ENCODE measurements around the gene ATG101. TPM values are rescaled to one million over a fixed set of nuclear protein-coding genes. Genes with fewer than 3 reads are reported as not detected.
A peak's percentile ranks its signal among the peaks of the same experiment; 100 is the strongest.

Gene ATG101
- total and polyA plus RNA-seq, 2 of the 13 experiments (the other 11 are each of a cell fraction or from before 2014, with no cell fraction given) = 58.2 to 67.7 TPM

DNA sequence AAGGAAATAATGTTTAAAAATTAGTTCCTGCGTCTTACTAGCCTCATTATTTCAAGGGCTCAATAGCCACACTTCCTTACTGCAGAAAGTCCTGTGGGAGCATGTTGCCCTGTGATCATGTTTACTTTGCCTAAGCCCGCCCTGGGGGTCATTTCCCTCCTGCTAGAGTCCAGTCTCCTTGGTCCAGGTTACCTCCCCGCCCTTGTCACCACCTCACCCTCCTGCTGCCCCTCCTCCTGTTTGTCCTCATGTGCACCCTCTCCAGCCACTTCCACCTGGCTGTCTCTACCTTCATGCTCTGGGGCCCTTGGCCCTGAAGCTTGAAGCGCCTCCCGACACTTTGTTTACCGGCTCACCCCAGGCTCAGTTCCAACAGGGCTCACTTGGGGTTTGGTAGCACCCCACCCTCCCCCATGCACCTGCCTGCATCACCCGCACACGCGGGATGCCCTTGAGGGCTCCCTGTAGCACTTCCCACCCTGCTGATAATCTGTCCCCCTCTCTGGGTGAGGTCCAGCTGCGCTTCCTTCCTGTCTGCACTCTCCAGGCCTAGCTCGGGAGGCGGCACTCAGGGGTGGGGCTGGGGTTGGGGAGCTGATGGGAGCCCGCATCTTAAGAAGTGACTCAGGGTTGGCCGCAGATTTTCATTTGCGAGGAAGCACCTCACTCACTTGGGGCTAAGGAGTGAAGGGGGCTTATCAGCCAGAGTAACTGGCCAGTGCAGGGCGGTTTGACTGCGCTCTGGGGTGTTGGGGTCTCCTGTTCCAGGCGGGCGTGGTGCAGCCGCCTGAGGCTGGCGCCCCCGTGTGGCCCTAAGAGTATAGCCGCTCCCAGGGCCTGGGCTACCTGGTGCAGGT lies 49.8 kb downstream of the ATG101 start (continued):
- peak; percentile 15; the same call in 1 of the 2 replicates for TF ChIP-seq ZNF143 (CRISPR knock-in tag; IDR thresholded peaks at IDR 0.05)
- no peak; the same call in 1 of the 2 replicates for TF ChIP-seq PHF21A (CRISPR knock-in tag; IDR thresholded peaks at IDR 0.05)
- TF ChIP-seq JDP2 (CRISPR knock-in tag; IDR thresholded peaks at IDR 0.05; ENCODE audit: borderline replicate concordance) = no peak
- no peak for TF ChIP-seq KDM3A (CRISPR knock-in tag; IDR thresholded peaks at IDR 0.05; ENCODE audit: low read depth)
- no peak for TF ChIP-seq EHMT2 (IDR thresholded peaks at IDR 0.05; ENCODE audit: borderline replicate concordance, low read depth, low read length)
- TF ChIP-seq, protein P1, sequence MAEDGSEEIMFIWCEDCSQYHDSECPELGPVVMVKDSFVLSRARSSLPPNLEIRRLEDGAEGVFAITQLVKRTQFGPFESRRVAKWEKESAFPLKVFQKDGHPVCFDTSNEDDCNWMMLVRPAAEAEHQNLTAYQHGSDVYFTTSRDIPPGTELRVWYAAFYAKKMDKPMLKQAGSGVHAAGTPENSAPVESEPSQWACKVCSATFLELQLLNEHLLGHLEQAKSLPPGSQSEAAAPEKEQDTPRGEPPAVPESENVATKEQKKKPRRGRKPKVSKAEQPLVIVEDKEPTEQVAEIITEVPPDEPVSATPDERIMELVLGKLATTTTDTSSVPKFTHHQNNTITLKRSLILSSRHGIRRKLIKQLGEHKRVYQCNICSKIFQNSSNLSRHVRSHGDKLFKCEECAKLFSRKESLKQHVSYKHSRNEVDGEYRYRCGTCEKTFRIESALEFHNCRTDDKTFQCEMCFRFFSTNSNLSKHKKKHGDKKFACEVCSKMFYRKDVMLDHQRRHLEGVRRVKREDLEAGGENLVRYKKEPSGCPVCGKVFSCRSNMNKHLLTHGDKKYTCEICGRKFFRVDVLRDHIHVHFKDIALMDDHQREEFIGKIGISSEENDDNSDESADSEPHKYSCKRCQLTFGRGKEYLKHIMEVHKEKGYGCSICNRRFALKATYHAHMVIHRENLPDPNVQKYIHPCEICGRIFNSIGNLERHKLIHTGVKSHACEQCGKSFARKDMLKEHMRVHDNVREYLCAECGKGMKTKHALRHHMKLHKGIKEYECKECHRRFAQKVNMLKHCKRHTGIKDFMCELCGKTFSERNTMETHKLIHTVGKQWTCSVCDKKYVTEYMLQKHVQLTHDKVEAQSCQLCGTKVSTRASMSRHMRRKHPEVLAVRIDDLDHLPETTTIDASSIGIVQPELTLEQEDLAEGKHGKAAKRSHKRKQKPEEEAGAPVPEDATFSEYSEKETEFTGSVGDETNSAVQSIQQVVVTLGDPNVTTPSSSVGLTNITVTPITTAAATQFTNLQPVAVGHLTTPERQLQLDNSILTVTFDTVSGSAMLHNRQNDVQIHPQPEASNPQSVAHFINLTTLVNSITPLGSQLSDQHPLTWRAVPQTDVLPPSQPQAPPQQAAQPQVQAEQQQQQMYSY (CRISPR knock-in tag; IDR thresholded peaks at IDR 0.05) = no peak
- TF ChIP-seq, protein P2, sequence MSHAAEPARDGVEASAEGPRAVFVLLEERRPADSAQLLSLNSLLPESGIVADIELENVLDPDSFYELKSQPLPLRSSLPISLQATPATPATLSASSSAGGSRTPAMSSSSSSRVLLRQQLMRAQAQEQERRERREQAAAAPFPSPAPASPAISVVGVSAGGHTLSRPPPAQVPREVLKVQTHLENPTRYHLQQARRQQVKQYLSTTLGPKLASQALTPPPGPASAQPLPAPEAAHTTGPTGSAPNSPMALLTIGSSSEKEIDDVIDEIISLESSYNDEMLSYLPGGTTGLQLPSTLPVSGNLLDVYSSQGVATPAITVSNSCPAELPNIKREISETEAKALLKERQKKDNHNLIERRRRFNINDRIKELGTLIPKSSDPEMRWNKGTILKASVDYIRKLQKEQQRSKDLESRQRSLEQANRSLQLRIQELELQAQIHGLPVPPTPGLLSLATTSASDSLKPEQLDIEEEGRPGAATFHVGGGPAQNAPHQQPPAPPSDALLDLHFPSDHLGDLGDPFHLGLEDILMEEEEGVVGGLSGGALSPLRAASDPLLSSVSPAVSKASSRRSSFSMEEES (CRISPR knock-in tag; IDR thresholded peaks at IDR 0.05) = no peak
- no peak for TF ChIP-seq NFIC (IDR thresholded peaks at IDR 0.05; ENCODE audit: low read length)
- TF ChIP-seq, protein P3, sequence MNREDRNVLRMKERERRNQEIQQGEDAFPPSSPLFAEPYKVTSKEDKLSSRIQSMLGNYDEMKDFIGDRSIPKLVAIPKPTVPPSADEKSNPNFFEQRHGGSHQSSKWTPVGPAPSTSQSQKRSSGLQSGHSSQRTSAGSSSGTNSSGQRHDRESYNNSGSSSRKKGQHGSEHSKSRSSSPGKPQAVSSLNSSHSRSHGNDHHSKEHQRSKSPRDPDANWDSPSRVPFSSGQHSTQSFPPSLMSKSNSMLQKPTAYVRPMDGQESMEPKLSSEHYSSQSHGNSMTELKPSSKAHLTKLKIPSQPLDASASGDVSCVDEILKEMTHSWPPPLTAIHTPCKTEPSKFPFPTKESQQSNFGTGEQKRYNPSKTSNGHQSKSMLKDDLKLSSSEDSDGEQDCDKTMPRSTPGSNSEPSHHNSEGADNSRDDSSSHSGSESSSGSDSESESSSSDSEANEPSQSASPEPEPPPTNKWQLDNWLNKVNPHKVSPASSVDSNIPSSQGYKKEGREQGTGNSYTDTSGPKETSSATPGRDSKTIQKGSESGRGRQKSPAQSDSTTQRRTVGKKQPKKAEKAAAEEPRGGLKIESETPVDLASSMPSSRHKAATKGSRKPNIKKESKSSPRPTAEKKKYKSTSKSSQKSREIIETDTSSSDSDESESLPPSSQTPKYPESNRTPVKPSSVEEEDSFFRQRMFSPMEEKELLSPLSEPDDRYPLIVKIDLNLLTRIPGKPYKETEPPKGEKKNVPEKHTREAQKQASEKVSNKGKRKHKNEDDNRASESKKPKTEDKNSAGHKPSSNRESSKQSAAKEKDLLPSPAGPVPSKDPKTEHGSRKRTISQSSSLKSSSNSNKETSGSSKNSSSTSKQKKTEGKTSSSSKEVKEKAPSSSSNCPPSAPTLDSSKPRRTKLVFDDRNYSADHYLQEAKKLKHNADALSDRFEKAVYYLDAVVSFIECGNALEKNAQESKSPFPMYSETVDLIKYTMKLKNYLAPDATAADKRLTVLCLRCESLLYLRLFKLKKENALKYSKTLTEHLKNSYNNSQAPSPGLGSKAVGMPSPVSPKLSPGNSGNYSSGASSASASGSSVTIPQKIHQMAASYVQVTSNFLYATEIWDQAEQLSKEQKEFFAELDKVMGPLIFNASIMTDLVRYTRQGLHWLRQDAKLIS (CRISPR knock-in tag; IDR thresholded peaks at IDR 0.05) = no peak
- no peak for TF ChIP-seq ATAD3A (CRISPR knock-in tag; IDR thresholded peaks at IDR 0.05)
- TF ChIP-seq MBD4 (IDR thresholded peaks at IDR 0.05; ENCODE audit: borderline replicate concordance, low read length) = no peak
- TF ChIP-seq ZBTB21 (CRISPR knock-in tag; IDR thresholded peaks at IDR 0.05) = no peak
- TF ChIP-seq KMT2B (CRISPR knock-in tag; IDR thresholded peaks at IDR 0.05) = no peak
- no peak; the same call in 1 of the 2 replicates for TF ChIP-seq REPIN1 (CRISPR knock-in tag; IDR thresholded peaks at IDR 0.05; ENCODE audit: borderline replicate concordance, low read depth)
- TF ChIP-seq NCOA5 (CRISPR knock-in tag; IDR thresholded peaks at IDR 0.05) = no peak
- no peak for TF ChIP-seq ZFP1 (CRISPR knock-in tag; IDR thresholded peaks at IDR 0.05)
- no peak for TF ChIP-seq ZNF501 (CRISPR knock-in tag; IDR thresholded peaks at IDR 0.05)
- TF ChIP-seq, protein P4, sequence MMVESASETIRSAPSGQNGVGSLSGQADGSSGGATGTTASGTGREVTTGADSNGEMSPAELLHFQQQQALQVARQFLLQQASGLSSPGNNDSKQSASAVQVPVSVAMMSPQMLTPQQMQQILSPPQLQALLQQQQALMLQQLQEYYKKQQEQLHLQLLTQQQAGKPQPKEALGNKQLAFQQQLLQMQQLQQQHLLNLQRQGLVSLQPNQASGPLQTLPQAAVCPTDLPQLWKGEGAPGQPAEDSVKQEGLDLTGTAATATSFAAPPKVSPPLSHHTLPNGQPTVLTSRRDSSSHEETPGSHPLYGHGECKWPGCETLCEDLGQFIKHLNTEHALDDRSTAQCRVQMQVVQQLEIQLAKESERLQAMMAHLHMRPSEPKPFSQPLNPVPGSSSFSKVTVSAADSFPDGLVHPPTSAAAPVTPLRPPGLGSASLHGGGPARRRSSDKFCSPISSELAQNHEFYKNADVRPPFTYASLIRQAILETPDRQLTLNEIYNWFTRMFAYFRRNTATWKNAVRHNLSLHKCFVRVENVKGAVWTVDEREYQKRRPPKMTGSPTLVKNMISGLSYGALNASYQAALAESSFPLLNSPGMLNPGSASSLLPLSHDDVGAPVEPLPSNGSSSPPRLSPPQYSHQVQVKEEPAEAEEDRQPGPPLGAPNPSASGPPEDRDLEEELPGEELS (CRISPR knock-in tag; IDR thresholded peaks at IDR 0.05) = peak; percentile 86
- TF ChIP-seq HMG20A (CRISPR knock-in tag; IDR thresholded peaks at IDR 0.05; ENCODE audit: borderline replicate concordance) = peak; percentile 13; the same call in 1 of the 2 replicates
- no peak for TF ChIP-seq U2AF2 (IDR thresholded peaks at IDR 0.05; ENCODE audit: low read depth, low read length)

Measured in HepG2 (cell line).